AG09309 (cell line): ENCODE measurements around the gene SMIM14.

Experiments
- DNase-seq: peaks from one replicate; pipeline ENCODE4 v3.0.0-alpha.2; 2010; ENCODE audit warnings: low read depth
- H3K4me3 ChIP-seq: 2 replicates; pipeline ENCODE4 v1.5.1; 2011; ENCODE audit warnings: mild to moderate bottlenecking, low read depth, low read length, moderate library complexity; ENCODE audit not compliant: control insufficient read depth
- CTCF ChIP-seq: IDR thresholded peaks from 2 replicates; pipeline ENCODE4 v1.5.1; 2011; ENCODE audit warnings: mild to moderate bottlenecking, low read depth, low read length, inconsistent platforms; ENCODE audit not compliant: insufficient read depth, control insufficient read depth; ENCODE audit errors: missing control alignments

SMIM14 gene

DNA sequence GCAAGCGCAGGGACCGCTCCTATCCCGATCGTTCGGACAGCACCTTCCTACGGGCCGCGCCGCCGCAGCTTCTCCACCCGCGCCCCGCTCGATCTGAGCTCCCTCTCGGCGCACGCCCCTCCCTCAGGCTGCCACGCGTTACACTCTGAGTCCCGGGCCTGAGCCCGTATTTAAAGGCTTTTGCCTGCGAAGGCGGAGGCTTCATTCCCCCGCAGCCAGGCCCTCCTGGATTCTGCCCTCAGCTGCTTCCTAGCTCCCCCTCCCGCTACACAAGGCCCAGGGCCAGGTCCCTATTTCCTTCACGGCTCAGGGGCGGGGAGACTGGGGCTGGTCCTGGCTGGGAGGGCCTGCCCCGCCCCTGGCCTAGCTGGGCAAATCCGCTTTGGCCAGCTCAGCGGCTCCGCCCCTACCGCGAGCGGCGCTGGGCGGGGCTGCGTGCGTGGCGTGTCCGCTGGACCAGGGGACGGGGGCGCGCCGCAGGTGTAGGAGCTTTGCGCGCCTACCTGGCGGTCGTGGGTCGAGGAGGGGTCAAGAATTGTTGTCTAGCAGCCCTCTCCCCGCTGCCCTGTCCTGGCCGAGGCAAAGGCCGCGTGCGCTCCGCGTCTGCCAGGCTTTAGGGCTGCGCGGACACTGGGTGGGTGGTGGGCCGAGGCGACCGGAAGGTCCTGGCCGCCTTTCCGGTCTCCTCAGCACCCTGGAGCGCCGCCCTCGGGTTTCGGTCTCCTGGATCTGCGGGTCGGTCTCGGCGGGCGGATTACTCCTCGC, 111.2 kb downstream of the SMIM14 start, which contains the start of gene UGDH:
Gene UGDH, minus strand, starts transcription at position 144 of the 765 bp plus-strand sequence. CDS start 5,927 bp downstream, outside the sequence.
- no peak for TF ChIP-seq CTCF
- H3K4me3 ChIP-seq, result peak within 1 kb of the TSS; percentile 93
- peak; percentile 94 for DNase-seq

DNA sequence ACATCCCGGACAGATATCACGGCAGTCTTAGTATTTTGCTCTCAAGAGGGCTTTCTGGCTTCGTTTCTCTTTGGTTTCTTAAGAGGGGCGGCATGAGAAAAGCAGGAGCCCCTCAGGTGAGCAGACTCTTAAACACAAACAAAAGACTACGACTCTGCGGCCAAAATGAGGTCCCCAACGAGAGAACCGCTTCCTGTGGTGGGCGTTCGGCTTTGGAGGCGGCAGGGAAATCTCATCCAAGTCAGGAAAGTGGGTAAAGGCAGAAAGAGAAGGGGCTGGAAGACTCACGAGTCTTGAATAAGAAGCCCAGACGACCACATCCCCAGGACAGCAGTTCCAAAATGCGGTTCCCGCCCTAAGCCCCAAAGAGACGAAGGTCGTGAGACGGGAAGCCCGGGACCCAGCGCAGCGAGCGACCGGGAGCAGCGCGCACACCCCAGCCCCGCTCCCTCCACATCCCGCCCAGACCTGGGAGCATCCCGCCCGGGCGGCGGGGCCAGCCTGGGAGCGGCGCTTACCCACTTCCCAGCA, 111.8 kb downstream of the SMIM14 start:
- TF ChIP-seq CTCF, result no peak
- H3K4me3 ChIP-seq, result peak overlapping the region; percentile 93
- DNase-seq, result no peak

GRCh38 chr4:39525822-39526690, 112.6 kb downstream of the SMIM14 start:
- TF ChIP-seq CTCF, result no peak
- DNase-seq, result no peak
- H3K4me3 ChIP-seq, result peak overlapping the region; percentile 93

- H3K4me3 ChIP-seq, result peak overlapping the region; percentile 5; the same call in 1 of the 2 replicates
- TF ChIP-seq CTCF, result no peak
- no peak for DNase-seq
Observed at GRCh38 chr4:39524161-39524957, 114.3 kb downstream of the SMIM14 start.

GRCh38 chr4:39522068-39522467, 116.6 kb downstream of the SMIM14 start:
- TF ChIP-seq CTCF, result no peak
- no peak for DNase-seq
- H3K4me3 ChIP-seq, result no peak overlapping the region
